HepG2 (cell line): ENCODE results near the gene SLC12A9. TPM values are rescaled to one million over a fixed set of nuclear protein-coding genes. Genes with fewer than 3 reads are reported as not detected.

ENCODE experiments used
- BCL6 ChIP-seq: IDR thresholded peaks from 2 replicates; pipeline ENCODE4 v1.6.1; 2016; ENCODE audit warnings: missing genetic modification reagents, missing compliant biosample characterization
- BCLAF1 ChIP-seq: fragments of 450-650 bp; IDR thresholded peaks from 2 replicates; pipeline ENCODE4 v1.6.1; 2017; ENCODE audit warnings: mild to moderate bottlenecking
- FOXM1 ChIP-seq: sonication (generic); formaldehyde crosslinking; IDR thresholded peaks from 2 replicates; pipeline ENCODE4 v1.5.0; 2020; ENCODE audit warnings: missing genetic modification reagents
- GATAD1 ChIP-seq: IDR thresholded peaks from 2 replicates; pipeline ENCODE4 v1.6.1; 2016; ENCODE audit warnings: missing genetic modification reagents, missing compliant biosample characterization
- HMGXB4 ChIP-seq, 2 experiments: sonication (generic) in 1 of 2; formaldehyde crosslinking in 1 of 2; IDR thresholded peaks; 2 replicates each; pipeline versions ENCODE4 v1.4.0 to v1.6.1; 2018 to 2020; ENCODE audit warnings: missing genetic modification reagents in 2 of 2, borderline replicate concordance in 1 of 2, low read depth in 1 of 2, mild to moderate bottlenecking in 1 of 2, missing biosample characterization in 1 of 2
- HNF4A ChIP-seq: sonication (generic); formaldehyde crosslinking; IDR thresholded peaks from 2 replicates; pipeline ENCODE4 v1.4.0; 2020; ENCODE audit warnings: missing genetic modification reagents
- IKZF1 ChIP-seq: fragments of 450-650 bp; IDR thresholded peaks from 2 replicates; pipeline ENCODE4 v1.7.1; 2016
- IRF2 ChIP-seq: IDR thresholded peaks from 2 replicates; pipeline ENCODE4 v1.6.1; 2018; ENCODE audit warnings: missing genetic modification reagents, missing compliant biosample characterization
- NCOR1 ChIP-seq: fragments of 200-600 bp; sonication (generic); IDR thresholded peaks from 2 replicates; pipeline ENCODE4 v1.7.0; 2017; ENCODE audit warnings: antibody characterized with exemption, low read length, borderline replicate concordance
- RELA ChIP-seq: sonication (generic); formaldehyde crosslinking; IDR thresholded peaks from 2 replicates; pipeline ENCODE4 v1.4.0; 2020; ENCODE audit warnings: missing genetic modification reagents
- SRSF4 ChIP-seq: fragments of 200-400 bp; formaldehyde crosslinking; IDR thresholded peaks from one replicate; pipeline ENCODE4 v1.6.1; 2018; ENCODE audit warnings: mild to moderate bottlenecking, low read depth, low read length, moderate library complexity; ENCODE audit not compliant: poor library complexity, severe bottlenecking
- THRA ChIP-seq: sonication (generic); formaldehyde crosslinking; IDR thresholded peaks from 2 replicates; pipeline ENCODE4 v1.4.0; 2020; ENCODE audit warnings: missing genetic modification reagents, borderline replicate concordance
- ZBTB42 ChIP-seq: sonication (generic); formaldehyde crosslinking; IDR thresholded peaks from 2 replicates; pipeline ENCODE4 v1.5.0; 2020; ENCODE audit warnings: mild to moderate bottlenecking, missing genetic modification reagents
- ZKSCAN5 ChIP-seq: sonication (generic); formaldehyde crosslinking; IDR thresholded peaks from 2 replicates; pipeline ENCODE4 v1.5.1; 2020; ENCODE audit warnings: mild to moderate bottlenecking, missing genetic modification reagents
- ZMAT5 ChIP-seq: sonication (generic); formaldehyde crosslinking; IDR thresholded peaks from 2 replicates; pipeline ENCODE4 v1.5.0; 2020; ENCODE audit warnings: mild to moderate bottlenecking, low read depth, missing genetic modification reagents, borderline replicate concordance
- ZNF292 ChIP-seq: sonication (generic); formaldehyde crosslinking; IDR thresholded peaks from 2 replicates; pipeline ENCODE4 v1.8.1; 2022; ENCODE audit warnings: mild to moderate bottlenecking, low read depth, missing genetic modification reagents, borderline replicate concordance
- ZNF558 ChIP-seq: sonication (generic); formaldehyde crosslinking; IDR thresholded peaks from 2 replicates; pipeline ENCODE4 v1.9.0; 2022; ENCODE audit warnings: mild to moderate bottlenecking, missing genetic modification reagents, borderline replicate concordance
- ZNF672 ChIP-seq: sonication (generic); formaldehyde crosslinking; IDR thresholded peaks from 2 replicates; pipeline ENCODE4 v1.8.1; 2022; ENCODE audit warnings: missing genetic modification reagents
- ZNF709 ChIP-seq: sonication (generic); formaldehyde crosslinking; IDR thresholded peaks from 2 replicates; pipeline ENCODE4 v1.5.0; 2020; ENCODE audit warnings: mild to moderate bottlenecking, missing genetic modification reagents
- ZSCAN30 ChIP-seq: sonication (generic); formaldehyde crosslinking; IDR thresholded peaks from 2 replicates; pipeline ENCODE4 v1.5.0; 2020; ENCODE audit warnings: mild to moderate bottlenecking, missing genetic modification reagents
- ZXDC ChIP-seq: sonication (generic); formaldehyde crosslinking; IDR thresholded peaks from 2 replicates; pipeline ENCODE4 v1.5.0; 2020; ENCODE audit warnings: mild to moderate bottlenecking, missing genetic modification reagents
- polyA plus RNA-seq, 8 experiments: library from polyadenylated mRNA; depleted of rRNA in 3 of 8; stranded (reverse) in 7 of 8; unstranded in 1 of 8; fragments of >200 nt; fragmentation: Illumina TruSeq in 4 of 8; extraction: Trizol in 4 of 8; gene quantifications; 2 replicates each; pipeline versions ENCODE4 v1.2.1 to v1.2.3, GENCODE V29; 2011 to 2016; ENCODE audit warnings: low read depth in 4 of 8, missing spikeins in 1 of 8, mixed read lengths in 1 of 8; ENCODE audit not compliant: insufficient read depth in 1 of 8
- total RNA-seq, 5 experiments: library from RNA; depleted of rRNA; stranded (reverse); fragments of >200 nt; fragmentation: Illumina TruSeq; extraction: Trizol; gene quantifications; 2 replicates each; pipeline ENCODE4 v1.2.3, GENCODE V29; 2016; ENCODE audit warnings: low read depth in 1 of 5

SLC12A9 gene
- total and polyA plus RNA-seq, 2 of the 13 experiments (the other 11 are each of a cell fraction or from before 2014, with no cell fraction given), result 8.7 to 16.6 TPM

GRCh38 chr7:100888988-100889750 is 36.7 kb downstream of the SLC12A9 start, which contains the start of gene UFSP1 (continued):
- peak; percentile 88 for TF ChIP-seq ZNF709
- TF ChIP-seq ZXDC, result no peak
- no peak for TF ChIP-seq HNF4A (CRISPR knock-in tag)
- TF ChIP-seq FOXM1, result peak; percentile 90
- no peak; the same call in 1 of the 2 replicates for TF ChIP-seq ZNF672 (CRISPR knock-in tag)
- no peak for TF ChIP-seq IKZF1
- no peak for TF ChIP-seq THRA (CRISPR knock-in tag)
- TF ChIP-seq BCL6 (CRISPR knock-in tag), result peak; percentile 39; the same call in 1 of the 2 replicates
- peak; percentile 85; the same call in 1 of the 2 replicates for TF ChIP-seq ZNF558 (CRISPR knock-in tag)
- TF ChIP-seq GATAD1 (CRISPR knock-in tag), result no peak; the same call in 1 of the 2 replicates
- TF ChIP-seq HMGXB4 (CRISPR knock-in tag; IDR thresholded peaks at IDR 0.05; ENCODE audit: borderline replicate concordance in 1 of 2, low read depth in 1 of 2), result peak in 1 of 2 experiments; percentile 58; a peak in 3 of 4 replicates
- TF ChIP-seq ZMAT5 (CRISPR knock-in tag), result no peak
- TF ChIP-seq BCLAF1, result no peak
- TF ChIP-seq RELA (CRISPR knock-in tag), result no peak
- TF ChIP-seq ZNF292 (CRISPR knock-in tag), result no peak
- TF ChIP-seq SRSF4, result no peak
- TF ChIP-seq IRF2 (CRISPR knock-in tag), result peak; percentile 8; the same call in 1 of the 2 replicates
- TF ChIP-seq NCOR1, result no peak
- TF ChIP-seq ZSCAN30 (CRISPR knock-in tag), result no peak
- TF ChIP-seq ZBTB42 (CRISPR knock-in tag), result no peak
- no peak for TF ChIP-seq ZKSCAN5
